Measurements from ENCODE around the gene HOXD9.

GRCh38 chr2:176173567-176174381 lies 51.3 kb downstream of the HOXD9 start:
- no peak for TF ChIP-seq POLR2A (IDR thresholded peaks at IDR 0.05)
- TF ChIP-seq POLR2AphosphoS5 (IDR thresholded peaks at IDR 0.05) = no peak
- no peak for TF ChIP-seq CTCF (IDR thresholded peaks at IDR 0.05)
- no peak for TF ChIP-seq EP300 (IDR thresholded peaks at IDR 0.05)
